Caco-2 (cell line): Measurements from ENCODE around the gene CERS3. TPM values are rescaled to one million over a fixed set of nuclear protein-coding genes. Genes with fewer than 3 reads are reported as not detected.

Experiments
- BruUV-seq: library from RNA; stranded (reverse); fragments of 400-500 nt; replicated peaks from 2 replicates; lab custom pipeline; 2021; lab: Mats Ljungman, UMichigan
- CTCF ChIA-PET: fragments of 300-600 bp; sonication (Branson Sonifier 250); formaldehyde crosslinking; loops from one replicate; lab custom pipeline; 2022; ENCODE audit warnings: antibody characterized with exemption; lab: Charles Lee
- POLR2A ChIA-PET: fragments of 300-600 bp; sonication (Branson Sonifier 250); formaldehyde crosslinking; loops from one replicate; lab custom pipeline; 2022; ENCODE audit warnings: antibody characterized with exemption; lab: Charles Lee
- DNase-seq, 2 experiments: peaks; one replicate each; pipeline versions ENCODE4 v3.0.0 to v3.0.0-alpha.2; 2020 to 2022
- H3K27me3 ChIP-seq: replicated peaks from 2 replicates; pipeline ENCODE4 v1.6.0; 2011; ENCODE audit warnings: low read length; ENCODE audit not compliant: control insufficient read depth, insufficient read depth
- H3K36me3 ChIP-seq: 2 replicates; pipeline ENCODE4 v1.5.1; 2011; ENCODE audit warnings: low read length; ENCODE audit not compliant: control insufficient read depth, insufficient read depth
- H3K4me1 ChIP-seq: fragments of 250-450 bp; sonication (Bioruptor Pico); 2 replicates; pipeline ENCODE4 v1.5.1; 2020; ENCODE audit warnings: mild to moderate bottlenecking
- H3K4me3 ChIP-seq: 2 replicates; pipeline ENCODE4 v1.5.1; 2011; ENCODE audit warnings: low read depth, mild to moderate bottlenecking, control low read depth, low read length
- H3K9me3 ChIP-seq: fragments of 250-450 bp; sonication (Bioruptor Pico); 2 replicates; pipeline ENCODE4 v1.5.1; 2020; ENCODE audit warnings: mild to moderate bottlenecking, moderate library complexity
- H3K27ac Mint-ChIP-seq: one replicate; pipeline ENCODE4 v1.8.0; 2022; ENCODE audit warnings: mixed read lengths; ENCODE audit not compliant: unreplicated experiment
- H3K27me3 Mint-ChIP-seq: one replicate; pipeline ENCODE4 v1.8.0; 2022; ENCODE audit warnings: mixed read lengths; ENCODE audit not compliant: insufficient read depth, unreplicated experiment
- H3K36me3 Mint-ChIP-seq: one replicate; pipeline ENCODE4 v1.8.0; 2022; ENCODE audit warnings: mild to moderate bottlenecking, mixed read lengths; ENCODE audit not compliant: insufficient read depth, unreplicated experiment
- H3K4me1 Mint-ChIP-seq: one replicate; pipeline ENCODE4 v1.8.0; 2022; ENCODE audit warnings: low read depth, mixed read lengths; ENCODE audit not compliant: unreplicated experiment
- H3K4me3 Mint-ChIP-seq: one replicate; pipeline ENCODE4 v1.8.0; 2022; ENCODE audit warnings: mild to moderate bottlenecking, moderate library complexity, mixed read lengths; ENCODE audit not compliant: unreplicated experiment
- H3K9me3 Mint-ChIP-seq: one replicate; pipeline ENCODE4 v1.8.0; 2022; ENCODE audit warnings: mixed read lengths; ENCODE audit not compliant: unreplicated experiment
- intact Hi-C: fragments of 100-400 bp; cut with micrococcal nuclease; formaldehyde crosslinking; loops from one replicate; pipeline ENCODE4 v1.10.0; 2022; ENCODE audit not compliant: unreplicated experiment
- total RNA-seq: library from RNA; stranded (reverse); gene quantifications from 2 replicates; pipeline ENCODE4 v1.2.3, GENCODE V29; 2022
- TF ChIP-seq, protein P1 (sequence below), 2 experiments: fragments of 200-600 bp in 1 of 2; IDR thresholded peaks; 1 replicate in 1 of 2; 2 replicates in 1 of 2; pipeline versions ENCODE4 v1.5.1 to v1.8.0; 2011 to 2022; ENCODE audit warnings: antibody characterized with exemption in 1 of 2, control low read depth in 1 of 2, inconsistent platforms in 1 of 2, low read depth in 1 of 2, low read length in 1 of 2, mild to moderate bottlenecking in 1 of 2, moderate library complexity in 1 of 2; ENCODE audit not compliant: insufficient read depth in 1 of 2, severe bottlenecking in 1 of 2, unreplicated experiment in 1 of 2

The CERS3 gene
- total RNA-seq, 1 experiment from 2014 or later = not detected

DNA sequence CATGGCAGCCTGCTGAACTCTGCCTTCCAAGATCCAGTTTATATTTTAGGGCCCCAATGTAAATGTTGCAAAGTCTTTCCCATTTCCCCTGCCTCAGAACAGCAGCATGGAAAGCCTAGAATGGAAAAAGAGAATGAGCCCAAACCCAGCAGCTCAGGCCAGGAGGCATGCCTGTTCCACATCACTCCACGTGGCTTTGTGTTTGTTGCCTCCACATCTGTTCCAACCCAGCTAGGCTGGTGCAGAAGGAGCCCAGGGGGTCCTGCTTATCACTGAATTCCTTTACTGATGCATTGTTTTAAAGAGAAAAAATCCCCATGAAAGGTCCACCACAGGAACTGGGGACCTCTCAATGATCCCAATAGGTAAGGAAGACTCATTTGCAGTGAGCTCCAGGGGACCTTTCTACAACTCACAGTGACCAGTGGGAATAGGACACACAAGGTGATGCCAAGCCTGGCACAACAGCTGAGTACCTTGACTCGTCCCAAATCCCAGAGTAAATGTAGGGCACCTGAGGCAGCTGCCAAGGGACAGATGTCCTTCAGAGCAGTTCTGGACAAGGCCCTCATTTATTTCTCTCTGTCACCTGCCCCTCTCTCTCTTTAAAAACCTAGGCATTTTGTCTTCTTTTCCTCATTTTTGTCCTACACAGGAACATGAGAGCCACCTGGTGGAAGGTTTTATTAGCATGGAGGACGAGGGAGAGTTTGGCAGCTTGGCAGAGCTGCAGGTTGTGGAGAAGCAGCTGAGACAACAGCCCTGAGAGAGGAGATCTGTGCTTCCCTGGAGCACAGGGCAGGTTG lies 145.2 kb downstream of the CERS3 start:
- CTCF ChIA-PET = interaction anchor here (1.5 to 1.6 kb wide), 2 partner anchors 34 to 41 kb away, joined by 5 to 12 read pairs; partner anchors contain the start of gene ADAMTS17
- peak; percentile 44 to 47 for DNase-seq

DNA sequence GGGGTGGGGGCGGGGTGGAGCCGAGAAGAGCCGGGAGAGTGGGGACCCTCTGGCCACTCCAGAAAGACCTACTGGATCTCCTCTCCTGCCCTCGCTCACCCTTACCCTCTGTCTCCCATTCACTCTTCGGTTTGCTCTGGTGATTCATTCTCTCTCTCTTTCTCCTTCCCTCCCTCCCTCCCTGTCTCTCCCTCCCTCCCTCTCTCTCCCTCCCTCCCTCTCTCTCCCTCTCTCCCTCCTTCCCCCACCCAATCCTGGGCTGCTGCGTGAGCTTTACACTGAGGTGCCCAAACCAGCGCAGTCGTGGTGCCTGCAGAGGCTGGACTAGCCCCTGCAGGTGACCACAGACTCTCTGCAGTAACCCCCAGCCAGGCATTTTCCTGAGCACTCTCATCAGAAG lies 154.8 kb downstream of the CERS3 start:
- Histone ChIP-seq H3K9me3 (no peaks in the 10 kb centered on the region), H3K4me1 (no peaks in the 10 kb centered on the region), H3K4me3 (no peak overlapping the region), H3K36me3 (no peaks in the 10 kb centered on the region), H3K27me3 (no peaks in the 10 kb centered on the region)
- no TSS peak for BruUV-seq
- Mint-ChIP-seq H3K9me3 (peaks cover 9% of the 10 kb centered on the region), H3K4me1 (no peaks in the 10 kb centered on the region), H3K4me3 (no peak overlapping the region), H3K27me3 (no peaks in the 10 kb centered on the region), H3K36me3 (no peaks in the 10 kb centered on the region), H3K27ac (no peak overlapping the region)
- DNase-seq = no peak
- ChIA-PET POLR2A (no interaction called here), CTCF (no interaction called here)
- intact Hi-C loops = no loop called here
- TF ChIP-seq, protein P1, sequence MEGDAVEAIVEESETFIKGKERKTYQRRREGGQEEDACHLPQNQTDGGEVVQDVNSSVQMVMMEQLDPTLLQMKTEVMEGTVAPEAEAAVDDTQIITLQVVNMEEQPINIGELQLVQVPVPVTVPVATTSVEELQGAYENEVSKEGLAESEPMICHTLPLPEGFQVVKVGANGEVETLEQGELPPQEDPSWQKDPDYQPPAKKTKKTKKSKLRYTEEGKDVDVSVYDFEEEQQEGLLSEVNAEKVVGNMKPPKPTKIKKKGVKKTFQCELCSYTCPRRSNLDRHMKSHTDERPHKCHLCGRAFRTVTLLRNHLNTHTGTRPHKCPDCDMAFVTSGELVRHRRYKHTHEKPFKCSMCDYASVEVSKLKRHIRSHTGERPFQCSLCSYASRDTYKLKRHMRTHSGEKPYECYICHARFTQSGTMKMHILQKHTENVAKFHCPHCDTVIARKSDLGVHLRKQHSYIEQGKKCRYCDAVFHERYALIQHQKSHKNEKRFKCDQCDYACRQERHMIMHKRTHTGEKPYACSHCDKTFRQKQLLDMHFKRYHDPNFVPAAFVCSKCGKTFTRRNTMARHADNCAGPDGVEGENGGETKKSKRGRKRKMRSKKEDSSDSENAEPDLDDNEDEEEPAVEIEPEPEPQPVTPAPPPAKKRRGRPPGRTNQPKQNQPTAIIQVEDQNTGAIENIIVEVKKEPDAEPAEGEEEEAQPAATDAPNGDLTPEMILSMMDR (IDR thresholded peaks at IDR 0.05; ENCODE audit: insufficient read depth in 1 of 2, low read depth in 1 of 2, low read length in 1 of 2, severe bottlenecking in 1 of 2, unreplicated experiment in 1 of 2) = no peak

More for the DNA sequence above, 145.2 kb downstream of the CERS3 start:
- Histone ChIP-seq H3K4me3 (no peak overlapping the region), H3K27me3 (no peaks in the 10 kb centered on the region), H3K9me3 (no peaks in the 10 kb centered on the region), H3K4me1 (no peaks in the 10 kb centered on the region), H3K36me3 (no peaks in the 10 kb centered on the region)
- no peak overlapping the region for H3K4me3 Mint-ChIP-seq
- H3K9me3 Mint-ChIP-seq = peaks cover 26% of the 10 kb centered on the region
- no peaks in the 10 kb centered on the region for H3K36me3 Mint-ChIP-seq
- no peak overlapping the region for H3K27ac Mint-ChIP-seq
- no peaks in the 10 kb centered on the region for H3K4me1 Mint-ChIP-seq
- BruUV-seq = no TSS peak
- no peaks in the 10 kb centered on the region for H3K27me3 Mint-ChIP-seq
- TF ChIP-seq, protein P1 (IDR thresholded peaks at IDR 0.05; ENCODE audit: insufficient read depth in 1 of 2, low read depth in 1 of 2, low read length in 1 of 2, severe bottlenecking in 1 of 2, unreplicated experiment in 1 of 2) = peak; percentile 33 to 63
- intact Hi-C loops = loop anchor here (1.0 kb wide), 2 partner anchors 33 to 41 kb away; no protein-coding TSS in a partner anchor
- POLR2A ChIA-PET = interaction anchor here (0.5 kb wide), 1 partner anchor 32 kb away, joined by 4 read pairs; no protein-coding TSS in a partner anchor

DNA sequence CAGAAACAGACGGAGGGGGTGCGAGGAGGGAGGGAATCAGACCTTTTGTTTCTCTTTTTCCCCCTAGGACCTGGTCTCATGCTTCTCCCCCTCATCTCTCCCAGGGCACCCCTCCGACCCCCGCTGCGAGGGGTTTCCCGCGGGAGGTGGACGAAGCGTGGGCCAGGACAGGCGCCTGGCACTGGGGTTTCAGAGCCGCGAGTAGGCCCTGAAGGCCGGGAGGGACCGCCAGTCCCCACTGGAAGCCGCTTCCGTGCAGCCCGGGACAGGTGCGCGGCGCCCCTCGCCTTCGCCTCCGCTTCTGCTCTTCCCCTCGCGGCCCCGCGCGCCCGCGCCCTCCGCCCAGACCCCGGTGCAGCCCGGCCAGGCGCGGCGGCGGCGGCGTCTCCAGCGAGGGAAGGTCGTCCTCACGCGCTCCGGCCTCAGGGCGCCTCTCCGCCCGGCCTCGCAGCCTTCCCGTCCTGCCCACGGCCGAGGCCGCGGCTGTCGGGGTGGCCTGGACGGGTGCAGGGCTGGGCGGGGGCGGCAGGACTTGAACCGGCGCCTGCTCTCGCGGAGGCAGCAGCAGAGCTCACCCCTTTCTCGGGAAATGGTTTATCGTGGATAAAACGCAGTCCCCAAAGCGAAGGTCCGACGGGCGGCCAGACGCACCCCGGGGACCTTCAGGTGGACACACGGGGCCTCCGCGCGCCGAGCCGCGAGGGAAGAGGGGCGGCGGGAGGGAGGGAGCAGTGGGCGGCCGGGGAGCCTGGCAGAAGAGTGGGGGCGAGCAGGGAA lies 155.4 kb downstream of the CERS3 start:
- no peak for DNase-seq
- no TSS peak for BruUV-seq
- Histone ChIP-seq H3K27me3 (no peaks in the 10 kb centered on the region), H3K4me3 (no peak overlapping the region), H3K36me3 (no peaks in the 10 kb centered on the region), H3K9me3 (no peaks in the 10 kb centered on the region), H3K4me1 (no peaks in the 10 kb centered on the region)
- intact Hi-C loops = no loop called here
- Mint-ChIP-seq H3K4me1 (no peaks in the 10 kb centered on the region), H3K27ac (no peak overlapping the region), H3K36me3 (no peaks in the 10 kb centered on the region), H3K4me3 (no peak overlapping the region), H3K9me3 (peaks cover 9% of the 10 kb centered on the region), H3K27me3 (no peaks in the 10 kb centered on the region)
- TF ChIP-seq, protein P1 (IDR thresholded peaks at IDR 0.05; ENCODE audit: insufficient read depth in 1 of 2, low read depth in 1 of 2, low read length in 1 of 2, severe bottlenecking in 1 of 2, unreplicated experiment in 1 of 2) = no peak
- ChIA-PET CTCF (no interaction called here), POLR2A (no interaction called here)
